Measurements from ENCODE around the gene PAPSS1. TPM values are rescaled to one million over a fixed set of nuclear protein-coding genes. Genes with fewer than 3 reads are reported as not detected.

The PAPSS1 gene
- total and polyA plus RNA-seq, 2 donors (not counting 3 experiments of a cell fraction or from before 2014, with no cell fraction given): 69.6 to 77.2 TPM

DNA sequence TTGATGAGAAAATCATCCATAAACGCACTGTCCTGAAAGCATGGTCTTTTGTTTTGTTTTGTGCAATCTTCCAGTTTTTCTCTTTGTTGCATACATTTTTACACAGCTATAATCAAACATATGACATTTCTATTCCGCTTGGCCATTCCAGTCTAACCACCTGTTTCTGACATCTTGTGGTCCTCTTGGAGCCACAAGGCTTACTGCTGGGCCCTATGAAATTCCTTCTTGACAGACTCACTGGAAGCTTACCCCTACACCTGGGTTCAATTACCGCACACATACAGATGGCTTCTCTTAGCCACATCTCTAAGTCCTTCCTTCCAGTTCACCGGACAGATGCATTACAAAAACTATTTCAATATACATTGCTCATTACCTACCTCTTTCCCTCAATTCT lies 72.4 kb downstream of the PAPSS1 start:
- H3K9ac ChIP-seq (replicated peaks; ENCODE audit: extremely low read depth, insufficient read depth, low read length): no peak overlapping the region
- intact Hi-C loops (cut with micrococcal nuclease) (no loop called here), dilution Hi-C loops (cut with MboI; ENCODE audit: extremely low pct_ligation_motif_present, low sequenced_read_pairs) (no loop called here)
- no peaks in the 10 kb centered on the region for H3K9me1 ChIP-seq (replicated peaks; ENCODE audit: control insufficient read depth, extremely low read depth, insufficient read depth, low read length)
- DNase-seq (ENCODE audit: low read depth, low spot score) (no peak), FAIRE-seq (no peak)
- no TSS peak for BruUV-seq (replicated peaks)
- no peaks in the 10 kb centered on the region for H3K9me3 ChIP-seq (replicated peaks; ENCODE audit: control insufficient read depth, insufficient read depth, low read length)
- no peak overlapping the region for H3K4me2 ChIP-seq (ENCODE audit: insufficient read depth, low read length)
- POLR2A ChIA-PET: no interaction called here
- CTCF ChIA-PET: no interaction called here
- no peaks in the 10 kb centered on the region for H4K20me1 ChIP-seq (replicated peaks; ENCODE audit: control insufficient read depth, extremely low read depth, insufficient read depth, low read length)
- peaks cover 5 to 8% of the 10 kb centered on the region in 2 experiments for H3K36me3 ChIP-seq (ENCODE audit: control insufficient read depth in 2 of 2, extremely low read depth in 1 of 2, insufficient read depth in 2 of 2, low read length in 2 of 2)
- TF ChIP-seq EZH2 (IDR thresholded peaks at IDR 0.05; ENCODE audit: borderline replicate concordance, low read depth, low read length, severe bottlenecking) (no peak), GATA2 (IDR thresholded peaks at IDR 0.05; ENCODE audit: insufficient read depth, insufficient read length, low read depth, low read length) (no peak), POLR2A (IDR thresholded peaks at IDR 0.05; ENCODE audit: low read depth, low read length) (no peak), POLR2AphosphoS5 (IDR thresholded peaks at IDR 0.05; ENCODE audit: insufficient read depth, low read depth, low read length) (no peak), FOS (IDR thresholded peaks at IDR 0.05; ENCODE audit: borderline replicate concordance, insufficient read depth, low read length) (no peak), JUN (IDR thresholded peaks at IDR 0.05; ENCODE audit: borderline replicate concordance, insufficient read depth, insufficient read length, low read depth) (no peak), MYC (IDR thresholded peaks at IDR 0.05; ENCODE audit: low read depth, low read length) (no peak)
- TF ChIP-seq, protein P1, sequence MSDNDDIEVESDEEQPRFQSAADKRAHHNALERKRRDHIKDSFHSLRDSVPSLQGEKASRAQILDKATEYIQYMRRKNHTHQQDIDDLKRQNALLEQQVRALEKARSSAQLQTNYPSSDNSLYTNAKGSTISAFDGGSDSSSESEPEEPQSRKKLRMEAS (IDR thresholded peaks at IDR 0.05; ENCODE audit: insufficient read depth, insufficient read length): no peak
- TF ChIP-seq, protein P2, sequence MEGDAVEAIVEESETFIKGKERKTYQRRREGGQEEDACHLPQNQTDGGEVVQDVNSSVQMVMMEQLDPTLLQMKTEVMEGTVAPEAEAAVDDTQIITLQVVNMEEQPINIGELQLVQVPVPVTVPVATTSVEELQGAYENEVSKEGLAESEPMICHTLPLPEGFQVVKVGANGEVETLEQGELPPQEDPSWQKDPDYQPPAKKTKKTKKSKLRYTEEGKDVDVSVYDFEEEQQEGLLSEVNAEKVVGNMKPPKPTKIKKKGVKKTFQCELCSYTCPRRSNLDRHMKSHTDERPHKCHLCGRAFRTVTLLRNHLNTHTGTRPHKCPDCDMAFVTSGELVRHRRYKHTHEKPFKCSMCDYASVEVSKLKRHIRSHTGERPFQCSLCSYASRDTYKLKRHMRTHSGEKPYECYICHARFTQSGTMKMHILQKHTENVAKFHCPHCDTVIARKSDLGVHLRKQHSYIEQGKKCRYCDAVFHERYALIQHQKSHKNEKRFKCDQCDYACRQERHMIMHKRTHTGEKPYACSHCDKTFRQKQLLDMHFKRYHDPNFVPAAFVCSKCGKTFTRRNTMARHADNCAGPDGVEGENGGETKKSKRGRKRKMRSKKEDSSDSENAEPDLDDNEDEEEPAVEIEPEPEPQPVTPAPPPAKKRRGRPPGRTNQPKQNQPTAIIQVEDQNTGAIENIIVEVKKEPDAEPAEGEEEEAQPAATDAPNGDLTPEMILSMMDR (IDR thresholded peaks at IDR 0.05; ENCODE audit: extremely low read depth in 1 of 2, insufficient read depth in 1 of 2, low read depth in 1 of 2, low read length in 2 of 2): no peak
- no peak overlapping the region for H2AFZ ChIP-seq (ENCODE audit: low read depth, low read length)
- no peaks in the 10 kb centered on the region for H3K27me3 ChIP-seq (ENCODE audit: control insufficient read depth in 2 of 2, insufficient read depth in 2 of 2, low read length in 2 of 2)
- H3K4me3 ChIP-seq (replicated peaks in 1 of 3; ENCODE audit: insufficient read depth in 1 of 3, low read depth in 1 of 3, low read length in 3 of 3): no peak overlapping the region
- H3K27ac ChIP-seq (ENCODE audit: insufficient read depth, low read depth, low read length): no peak overlapping the region
- no peaks in the 10 kb centered on the region for H3K79me2 ChIP-seq (ENCODE audit: control insufficient read depth, insufficient read depth, low read length)
- no peaks in the 10 kb centered on the region for H3K4me1 ChIP-seq (ENCODE audit: control insufficient read depth, extremely low read depth, insufficient read depth, low read length)
